ENCODE results near the gene CNIH3.

DNA sequence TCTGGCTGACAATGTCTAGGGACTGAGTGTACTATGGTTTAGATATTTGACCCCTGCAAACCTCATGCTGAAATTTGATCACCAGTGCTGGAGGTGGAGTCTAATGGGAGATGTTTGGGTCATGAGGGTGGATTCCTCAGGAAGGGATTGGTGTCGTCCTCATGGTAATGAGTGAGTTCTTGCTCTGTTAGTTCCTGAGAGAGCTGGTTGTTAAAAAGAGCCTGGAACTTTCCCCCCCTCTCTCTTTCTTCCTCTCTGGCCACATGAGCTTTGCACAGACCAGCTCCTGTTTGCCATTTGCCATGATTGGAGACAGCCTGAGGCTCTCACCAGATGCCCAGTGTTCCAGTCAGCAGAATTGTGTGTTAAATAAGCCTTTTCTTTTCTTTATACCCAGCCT is 36.6 kb upstream of the CNIH3 start:
- TF ChIP-seq, protein P1, sequence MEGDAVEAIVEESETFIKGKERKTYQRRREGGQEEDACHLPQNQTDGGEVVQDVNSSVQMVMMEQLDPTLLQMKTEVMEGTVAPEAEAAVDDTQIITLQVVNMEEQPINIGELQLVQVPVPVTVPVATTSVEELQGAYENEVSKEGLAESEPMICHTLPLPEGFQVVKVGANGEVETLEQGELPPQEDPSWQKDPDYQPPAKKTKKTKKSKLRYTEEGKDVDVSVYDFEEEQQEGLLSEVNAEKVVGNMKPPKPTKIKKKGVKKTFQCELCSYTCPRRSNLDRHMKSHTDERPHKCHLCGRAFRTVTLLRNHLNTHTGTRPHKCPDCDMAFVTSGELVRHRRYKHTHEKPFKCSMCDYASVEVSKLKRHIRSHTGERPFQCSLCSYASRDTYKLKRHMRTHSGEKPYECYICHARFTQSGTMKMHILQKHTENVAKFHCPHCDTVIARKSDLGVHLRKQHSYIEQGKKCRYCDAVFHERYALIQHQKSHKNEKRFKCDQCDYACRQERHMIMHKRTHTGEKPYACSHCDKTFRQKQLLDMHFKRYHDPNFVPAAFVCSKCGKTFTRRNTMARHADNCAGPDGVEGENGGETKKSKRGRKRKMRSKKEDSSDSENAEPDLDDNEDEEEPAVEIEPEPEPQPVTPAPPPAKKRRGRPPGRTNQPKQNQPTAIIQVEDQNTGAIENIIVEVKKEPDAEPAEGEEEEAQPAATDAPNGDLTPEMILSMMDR (IDR thresholded peaks at IDR 0.05), result no peak
- no peak for TF ChIP-seq POLR2A (IDR thresholded peaks at IDR 0.05)
